GM19351 (cell line): Measurements from ENCODE around the gene TMEM139.

Experiments used
- ATAC-seq: cut with Tn5 transposase; IDR thresholded peaks from one replicate; pipeline ENCODE4 v1.9.1; 2021; ENCODE audit warnings: mild to moderate bottlenecking, moderate library complexity; ENCODE audit not compliant: unreplicated experiment

Gene TMEM139

GRCh38 chr7:143284591-143285469 is at the start of gene TMEM139:
Gene TMEM139 (plus strand): TSS chr7:143284958. CDS start chr7:143285958, 1,000 bp downstream.
- no peak for ATAC-seq

GRCh38 chr7:143235561-143235960 is 49.2 kb upstream of the TMEM139 start:
- ATAC-seq: no peak

GRCh38 chr7:143236408-143236990 is 48.3 kb upstream of the TMEM139 start:
- no peak for ATAC-seq

- no peak for ATAC-seq
These were observed 47.4 kb upstream of the TMEM139 start for GRCh38 chr7:143237366-143237765.

GRCh38 chr7:143238289-143238980 is 46.3 kb upstream of the TMEM139 start:
- ATAC-seq: no peak

GRCh38 chr7:143239813-143240212 is 44.9 kb upstream of the TMEM139 start:
- ATAC-seq: no peak

- peak; percentile 98 for ATAC-seq
These were observed 44.2 kb upstream of the TMEM139 start for GRCh38 chr7:143240291-143241168.

- ATAC-seq: no peak
These were observed 42.5 kb upstream of the TMEM139 start for GRCh38 chr7:143242306-143242705.

- ATAC-seq: no peak
These were observed 41.6 kb upstream of the TMEM139 start for GRCh38 chr7:143243111-143243510.

- no peak for ATAC-seq
These were observed 41.1 kb upstream of the TMEM139 start for GRCh38 chr7:143243614-143244013.

GRCh38 chr7:143244321-143244720 is 40.4 kb upstream of the TMEM139 start:
- no peak for ATAC-seq

GRCh38 chr7:143245123-143245522 is 39.6 kb upstream of the TMEM139 start:
- no peak for ATAC-seq

GRCh38 chr7:143247372-143247771 is 37.4 kb upstream of the TMEM139 start:
- ATAC-seq: no peak

- no peak for ATAC-seq
These were observed 35.9 kb upstream of the TMEM139 start for GRCh38 chr7:143248761-143249354.

- no peak for ATAC-seq
These were observed 34.6 kb upstream of the TMEM139 start for GRCh38 chr7:143250199-143250598.

GRCh38 chr7:143250822-143251221 is 33.9 kb upstream of the TMEM139 start:
- ATAC-seq: no peak

GRCh38 chr7:143252006-143252405 is 32.8 kb upstream of the TMEM139 start:
- ATAC-seq: no peak

- ATAC-seq: no peak
These were observed 29.2 kb upstream of the TMEM139 start for GRCh38 chr7:143255564-143255963.

GRCh38 chr7:143256325-143256724 is 28.4 kb upstream of the TMEM139 start:
- no peak for ATAC-seq

- peak; percentile 76 for ATAC-seq
These were observed 27.8 kb upstream of the TMEM139 start for GRCh38 chr7:143256932-143257331.
